GM10248 (cell line): ENCODE data around the gene SELENOW.

ENCODE experiments used
- CTCF ChIA-PET: fragments of 300-600 bp; sonication (Branson Sonifier 250); formaldehyde crosslinking; extraction: SDS; loops from one replicate; lab custom pipeline; 2021; ENCODE audit warnings: antibody characterized with exemption; lab: Yijun Ruan, JAX
- POLR2A ChIA-PET: fragments of 350-650 bp; sonication (Branson Sonifier 250); formaldehyde crosslinking; extraction: SDS; loops from one replicate; lab custom pipeline; 2020; ENCODE audit warnings: antibody characterized with exemption; lab: Yijun Ruan, JAX
- DNase-seq: peaks from one replicate; pipeline ENCODE4 v3.0.0; 2012; ENCODE audit errors: extremely low spot score
- CTCF ChIP-seq: IDR thresholded peaks from 2 replicates; pipeline ENCODE4 v1.5.1; 2012; ENCODE audit warnings: mild to moderate bottlenecking, low read depth; ENCODE audit errors: extremely low read depth, missing control alignments, control extremely low read depth

The SELENOW gene

DNA sequence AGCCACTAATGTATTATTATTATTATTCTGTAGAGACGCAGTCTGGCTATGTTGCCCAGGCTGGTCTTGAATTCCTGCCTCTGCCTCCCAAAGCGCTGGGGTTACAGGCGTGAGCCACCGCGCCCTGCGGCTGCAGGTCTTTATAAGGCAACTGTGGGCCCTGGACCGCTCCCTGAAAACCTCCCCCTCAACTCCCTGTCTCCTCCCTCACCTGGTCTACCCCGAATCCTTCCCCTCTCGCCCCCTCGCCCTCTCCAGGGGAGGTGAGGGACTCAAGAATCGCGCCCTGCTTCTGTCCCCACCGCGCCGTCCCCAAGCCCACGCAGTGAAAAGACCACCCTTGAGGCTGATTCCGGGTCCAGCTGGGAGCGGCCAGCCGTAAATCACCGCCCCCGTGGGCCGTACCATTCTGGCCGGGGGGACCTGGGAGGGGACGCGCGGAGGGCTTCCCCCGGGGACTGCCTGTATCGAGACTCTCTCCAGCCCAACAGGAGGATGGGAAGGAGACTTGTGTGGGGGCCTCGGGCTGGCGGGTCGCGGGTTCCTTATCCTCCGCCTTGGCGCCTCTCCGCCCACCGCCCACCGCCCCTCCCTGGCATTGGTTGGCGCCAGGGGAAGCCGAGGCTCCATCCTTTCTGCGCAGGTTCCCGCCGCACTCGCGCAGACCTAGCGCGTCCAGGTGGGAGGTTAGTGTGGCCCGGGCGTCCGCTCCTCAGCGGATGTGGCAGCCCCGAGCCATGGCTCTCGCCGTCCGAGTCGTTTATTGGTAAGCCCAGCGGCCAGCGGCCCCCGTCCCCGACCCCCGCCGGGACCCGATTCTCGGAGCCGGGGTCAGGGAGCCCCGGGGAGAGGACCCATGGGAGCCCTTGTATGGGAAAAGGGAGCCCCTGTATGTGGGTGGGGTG is at the start of gene SELENOW:
Gene SELENOW, plus strand, starts transcription at position 655 of the 905 bp plus-strand sequence. Its CDS starts 83 bp downstream, at position 738.
- ChIA-PET CTCF (interaction anchor here (1.5 to 3.5 kb wide), 2 partner anchors 9 to 13 kb away, joined by 3 to 14 read pairs; no protein-coding TSS in a partner anchor), POLR2A (no interaction called here)
- TF ChIP-seq CTCF, result no peak
- peak; percentile 96 for DNase-seq

DNA sequence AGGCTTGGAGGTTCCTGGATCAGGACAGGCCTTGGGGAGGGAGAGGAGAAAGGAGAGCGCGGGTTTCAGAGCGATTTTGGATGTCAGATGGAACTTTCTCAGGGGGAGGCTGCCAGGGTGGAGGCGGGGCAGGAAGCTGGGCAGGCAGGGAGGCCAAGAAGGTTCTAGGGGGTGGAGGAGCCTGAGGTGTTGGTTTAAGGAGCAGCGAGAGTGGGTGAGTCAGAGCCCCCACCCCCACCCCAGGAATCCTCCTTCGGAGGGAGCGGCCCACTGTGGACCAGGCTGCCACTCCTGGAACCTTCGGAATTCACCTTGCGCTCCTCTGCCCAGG is 49.1 kb upstream of the SELENOW start:
- DNase-seq, result no peak
- ChIA-PET POLR2A (interaction anchor here (0.6 kb wide), 1 partner anchor 14 kb away, joined by 3 read pairs; no protein-coding TSS in a partner anchor), CTCF (interaction anchor here (0.8 to 1.2 kb wide), 2 partner anchors 17 to 134 kb away, joined by 3 read pairs; partner anchors contain the start of gene EHD2)
- TF ChIP-seq CTCF, result no peak

- DNase-seq, result no peak
- no peak for TF ChIP-seq CTCF
- ChIA-PET POLR2A (no interaction called here), CTCF (interaction anchor here (0.8 to 1.2 kb wide), 2 partner anchors 17 to 134 kb away, joined by 3 read pairs; partner anchors contain the start of gene EHD2)
These were observed 48.5 kb upstream of the SELENOW start for GRCh38 chr19:47729799-47730520.

DNA sequence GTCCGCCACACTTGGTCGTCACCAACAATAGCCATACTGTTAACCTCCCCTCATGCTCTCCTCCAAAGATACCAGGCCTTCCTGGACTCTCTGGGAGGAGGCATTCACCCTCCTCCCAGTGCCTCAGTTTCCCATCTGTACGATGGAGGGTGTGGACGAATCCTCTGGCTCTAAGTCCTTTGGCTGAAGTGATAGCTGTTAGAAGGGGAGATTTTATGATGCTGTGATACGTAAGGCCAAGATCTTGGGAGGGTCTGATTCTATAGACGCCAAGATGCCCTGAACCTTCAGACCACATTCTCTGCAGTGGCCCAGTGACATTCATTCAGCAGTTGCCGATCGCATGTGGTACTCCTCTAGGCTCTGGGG is 48.0 kb upstream of the SELENOW start:
- DNase-seq, result no peak
- POLR2A ChIA-PET, result no interaction called here
- CTCF ChIA-PET, result no interaction called here
- TF ChIP-seq CTCF, result no peak

DNA sequence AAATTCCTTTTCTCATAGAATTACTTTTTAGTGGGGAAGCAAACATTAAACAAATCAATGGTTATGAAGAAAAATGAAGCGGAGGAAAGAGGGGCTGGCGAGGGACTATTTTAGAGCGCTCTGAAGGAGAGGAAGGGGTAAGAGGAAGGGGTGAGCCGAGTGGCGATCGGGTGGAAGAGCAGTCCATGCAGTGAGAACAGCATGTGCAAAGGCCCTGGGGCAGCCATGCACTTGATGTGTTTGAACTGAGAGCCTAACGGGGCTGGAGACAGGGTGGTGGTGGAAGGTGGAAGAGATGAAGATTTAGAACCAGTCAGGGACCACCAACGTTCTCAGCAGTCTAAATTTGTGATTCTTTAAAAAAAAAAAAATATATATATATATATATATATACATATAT is 47.6 kb upstream of the SELENOW start:
- CTCF ChIA-PET, result no interaction called here
- POLR2A ChIA-PET, result no interaction called here
- DNase-seq, result no peak
- no peak for TF ChIP-seq CTCF

- CTCF ChIA-PET, result interaction anchor here (1.4 to 2.2 kb wide), 2 partner anchors 22 to 28 kb away, joined by 3 to 8 read pairs; partner anchors contain the start of gene EHD2
- no peak for DNase-seq
- TF ChIP-seq CTCF, result no peak
- POLR2A ChIA-PET, result no interaction called here
These were observed 43.4 kb upstream of the SELENOW start for GRCh38 chr19:47735131-47735530.
